ENCODE results near the gene MDN1. TPM values are rescaled to one million over a fixed set of nuclear protein-coding genes. Genes with fewer than 3 reads are reported as not detected.
"Not testable (repeated sequence)": the region's sequence is repeated elsewhere in the genome, so short reads cannot be mapped to it uniquely, and the experiment has no call there.

MDN1 gene
- total RNA-seq, 4 donors from 2014 or later, result 14.5 to 38.6 (median 27.8) TPM

DNA sequence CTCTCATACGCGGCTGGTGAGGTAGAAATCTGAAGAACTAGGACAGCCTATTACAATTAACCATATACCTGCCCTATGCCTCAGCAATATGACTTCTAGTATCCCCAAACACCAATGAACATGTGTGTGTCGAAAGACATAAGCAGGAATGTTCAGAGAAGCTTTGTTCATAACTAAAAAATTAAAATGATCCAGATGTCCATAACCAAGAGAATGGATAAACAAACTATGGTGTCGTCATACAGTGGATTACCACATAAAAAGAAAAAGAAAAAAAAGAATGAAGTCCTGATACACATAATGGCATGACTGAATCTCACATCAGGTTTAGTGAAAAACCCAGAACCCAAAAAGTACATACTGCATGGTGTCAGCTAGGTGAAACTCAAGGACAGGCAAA is 73.9 kb downstream of the MDN1 start:
- no peak overlapping the region for H3K4me3 ChIP-seq (ENCODE audit: low read depth, poor library complexity, severe bottlenecking)
- 81 to 82% methylated on average over 4 of the region's 4 CpGs for WGBS, 2 donors
- no peak for TF ChIP-seq CTCF (IDR thresholded peaks at IDR 0.05)
- TF ChIP-seq POLR2A (IDR thresholded peaks at IDR 0.05), result no peak
- no peak for DNase-seq (ENCODE audit: low spot score in 2 of 2)
- intact Hi-C loops (cut with DNase I; ENCODE audit: low total_unique reads), result no loop called here

GRCh38 chr6:89745096-89745495 is 74.5 kb downstream of the MDN1 start:
- TF ChIP-seq POLR2A (IDR thresholded peaks at IDR 0.05) (no peak), CTCF (IDR thresholded peaks at IDR 0.05) (no peak)

GRCh38 chr6:89736893-89737292 is 82.7 kb downstream of the MDN1 start:
- H3K4me3 ChIP-seq (ENCODE audit: low read depth, poor library complexity, severe bottlenecking), result no peak overlapping the region
- intact Hi-C loops (cut with DNase I; ENCODE audit: low total_unique reads), result no loop called here
- WGBS, 2 donors, result 88 to 91% methylated on average over 3 of the region's 3 CpGs
- TF ChIP-seq CTCF (IDR thresholded peaks at IDR 0.05) (no peak), POLR2A (IDR thresholded peaks at IDR 0.05) (no peak)
- no peak for DNase-seq (ENCODE audit: low spot score in 2 of 2)

More at GRCh38 chr6:89745096-89745495, 74.5 kb downstream of the MDN1 start:
- intact Hi-C loops (cut with DNase I; ENCODE audit: low total_unique reads), result no loop called here
- DNase-seq (ENCODE audit: low spot score in 2 of 2), result no peak
- H3K4me3 ChIP-seq (ENCODE audit: low read depth, poor library complexity, severe bottlenecking), result no peak overlapping the region
- 88 to 96% methylated on average over 5 of the region's 5 CpGs for WGBS, 2 donors

- no peak for DNase-seq (ENCODE audit: low spot score in 2 of 2)
- H3K4me3 ChIP-seq (ENCODE audit: low read depth, poor library complexity, severe bottlenecking), result no peak overlapping the region
- intact Hi-C loops (cut with DNase I; ENCODE audit: low total_unique reads), result no loop called here
- TF ChIP-seq CTCF (IDR thresholded peaks at IDR 0.05), result no peak
- no peak for TF ChIP-seq POLR2A (IDR thresholded peaks at IDR 0.05)
These were observed 85.1 kb downstream of the MDN1 start for GRCh38 chr6:89734526-89734925.

GRCh38 chr6:89731924-89732567 is 87.5 kb downstream of the MDN1 start:
- no peak overlapping the region for H3K4me3 ChIP-seq (ENCODE audit: low read depth, poor library complexity, severe bottlenecking)
- DNase-seq (ENCODE audit: low spot score in 2 of 2), result no peak
- intact Hi-C loops (cut with DNase I; ENCODE audit: low total_unique reads), result no loop called here
- TF ChIP-seq POLR2A (IDR thresholded peaks at IDR 0.05) (no peak), CTCF (IDR thresholded peaks at IDR 0.05) (no peak)
- 90 to 96% methylated on average over 3 of the region's 3 CpGs for WGBS, 2 donors

- DNase-seq (ENCODE audit: low spot score in 2 of 2); intact Hi-C loops (cut with DNase I; ENCODE audit: low total_unique reads); H3K4me3 ChIP-seq (ENCODE audit: low read depth, poor library complexity, severe bottlenecking): not testable (repeated sequence)
- WGBS, 2 donors, result 97 to 98% methylated on average over 2 of the region's 2 CpGs
These were observed 88.3 kb downstream of the MDN1 start for GRCh38 chr6:89731262-89731661.
